Spinal cord (tissue), 10 donors: ENCODE measurements around the gene MIPOL1. TPM values are rescaled to one million over a fixed set of nuclear protein-coding genes. Genes with fewer than 3 reads are reported as not detected.

ENCODE experiments used
- DNase-seq, 6 donors: peaks; one replicate each; pipeline versions ENCODE4 v3.0.0 to v3.0.0-alpha.2; 2013 to 2015; ENCODE audit warnings: low spot score in 6 of 6, low read depth in 4 of 6
- H3K27ac ChIP-seq: one replicate; pipeline ENCODE4 v1.5.1; 2013; ENCODE audit warnings: low read depth, low read length, control low read depth
- H3K27me3 ChIP-seq: one replicate; pipeline ENCODE4 v1.6.1; 2013; ENCODE audit warnings: low read length; ENCODE audit not compliant: control insufficient read depth, insufficient read depth
- H3K36me3 ChIP-seq: one replicate; pipeline ENCODE4 v1.6.1; 2013; ENCODE audit warnings: low read length; ENCODE audit not compliant: control insufficient read depth, insufficient read depth
- H3K4me1 ChIP-seq: one replicate; pipeline ENCODE4 v1.6.1; 2013; ENCODE audit warnings: low read length; ENCODE audit not compliant: control insufficient read depth, insufficient read depth
- H3K4me3 ChIP-seq: one replicate; pipeline ENCODE4 v1.5.1; 2013; ENCODE audit warnings: low read depth, low read length, control low read depth
- H3K9me3 ChIP-seq: one replicate; pipeline ENCODE4 v1.6.1; 2013; ENCODE audit warnings: low read length; ENCODE audit not compliant: control insufficient read depth, insufficient read depth
- WGBS: methylation state at CpG from one replicate; pipeline ENCODE4 v1.1.5; 2013; ENCODE audit warnings: missing lambda C conversion rate; ENCODE audit not compliant: insufficient coverage; 5-methylcytosine and 5-hydroxymethylcytosine counted together
- polyA plus RNA-seq, 2 donors: library from polyadenylated mRNA; unstranded; fragments of 120-200 nt; gene quantifications; one replicate each; pipeline ENCODE4 v1.2.1, GENCODE V29; 2013; ENCODE audit not compliant: insufficient read length in 2 of 2
- total RNA-seq, 2 donors: library from RNA; depleted of rRNA in 1 of 2; stranded (reverse); fragments of 120-200 nt in 1 of 2; fragments of >200 nt in 1 of 2; gene quantifications; one replicate each; pipeline versions ENCODE4 v1.2.3 to v1.2.4, GENCODE V29; 2013 to 2014
- donor health status: healthy.

MIPOL1 gene
- total and polyA plus RNA-seq, 4 donors, result 3.9 to 19.6 (median 11.0) TPM

DNA sequence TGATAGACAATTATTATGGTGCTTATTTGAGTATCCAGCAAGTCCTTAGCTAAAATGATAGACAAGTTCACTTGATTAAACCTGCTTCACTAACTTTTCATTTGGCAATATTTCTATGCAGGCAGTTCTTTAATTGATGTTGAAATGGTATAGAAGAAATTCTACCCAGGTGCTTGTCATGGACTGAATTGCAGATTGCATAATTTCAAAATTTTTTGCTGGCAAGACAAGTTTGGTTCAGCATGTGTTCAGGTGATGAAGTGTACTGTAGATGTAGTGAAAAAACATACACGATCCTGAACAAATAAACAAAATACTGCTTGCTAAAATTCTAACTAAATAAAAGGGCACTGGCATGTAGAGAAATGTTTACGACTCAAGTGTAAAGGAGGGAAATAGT lies 208.4 kb downstream of the MIPOL1 start:
- WGBS, result 50% methylated on average over 1 of the region's 2 CpGs
- DNase-seq, result no peak
- no peak overlapping the region for H3K27ac ChIP-seq
- H3K4me3 ChIP-seq, result no peak overlapping the region
- peaks cover 5% of the 10 kb centered on the region for H3K27me3 ChIP-seq
- H3K36me3 ChIP-seq, result no peaks in the 10 kb centered on the region
- no peaks in the 10 kb centered on the region for H3K4me1 ChIP-seq
- H3K9me3 ChIP-seq, result no peaks in the 10 kb centered on the region

DNA sequence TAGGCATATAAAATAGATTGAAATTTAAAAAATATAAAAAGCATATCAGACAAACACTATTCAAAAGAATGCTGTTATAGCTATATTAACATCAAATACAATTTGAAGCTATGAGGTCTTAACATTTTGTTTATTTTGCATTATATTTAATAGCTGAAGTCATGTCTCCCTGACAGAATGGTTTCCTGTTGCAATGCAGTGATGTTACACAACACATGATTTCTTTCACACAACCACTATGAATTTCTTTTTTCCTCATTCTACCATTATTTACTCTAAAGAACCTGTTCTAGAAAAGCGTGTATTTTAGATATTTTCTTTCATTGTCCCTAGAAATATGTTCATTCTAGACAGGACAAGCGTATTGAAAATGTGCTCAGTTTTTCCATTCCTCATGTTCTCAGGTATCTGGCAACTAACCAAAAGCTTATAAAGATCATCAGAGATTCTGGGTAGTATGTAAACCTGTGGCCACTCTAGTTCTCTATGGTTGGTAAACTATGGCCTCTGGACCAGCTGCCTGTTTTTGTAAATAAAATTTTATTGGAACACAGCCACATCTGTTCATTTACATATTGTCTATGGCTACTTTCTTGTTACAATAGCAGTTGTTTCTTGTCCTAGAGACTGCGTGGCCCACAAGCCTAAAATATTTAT lies 213.5 kb downstream of the MIPOL1 start:
- Histone ChIP-seq H3K27ac (no peak overlapping the region), H3K9me3 (no peaks in the 10 kb centered on the region), H3K4me1 (no peaks in the 10 kb centered on the region), H3K36me3 (no peaks in the 10 kb centered on the region), H3K27me3 (peaks cover 3% of the 10 kb centered on the region), H3K4me3 (no peak overlapping the region)
- WGBS, result no CpG with 5 or more reads among the region's 3 CpGs
- no peak for DNase-seq

DNA sequence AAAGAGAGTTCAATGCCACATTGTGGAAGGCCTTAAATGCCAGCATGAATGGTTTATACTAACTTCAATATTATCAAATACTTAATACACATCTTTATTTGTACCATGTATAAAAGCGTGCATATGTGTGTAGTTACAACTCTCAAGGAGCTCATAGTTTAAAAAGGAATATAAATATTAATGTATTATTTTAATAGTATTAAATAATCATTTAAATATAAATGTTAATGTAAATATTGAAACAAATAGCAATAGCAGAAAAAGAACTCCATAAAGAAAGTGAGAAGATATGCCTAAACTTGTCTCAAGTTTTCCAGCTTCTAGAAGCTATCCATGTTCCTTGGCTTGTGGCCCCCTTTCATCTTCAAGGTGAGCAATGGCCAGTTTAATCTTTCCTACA lies 215.3 kb downstream of the MIPOL1 start:
- H3K36me3 ChIP-seq, result no peaks in the 10 kb centered on the region
- no peaks in the 10 kb centered on the region for H3K27me3 ChIP-seq
- no peak overlapping the region for H3K4me3 ChIP-seq
- no CpG with 5 or more reads among the region's 1 CpG for WGBS
- no peaks in the 10 kb centered on the region for H3K4me1 ChIP-seq
- DNase-seq, result no peak
- no peaks in the 10 kb centered on the region for H3K9me3 ChIP-seq
- no peak overlapping the region for H3K27ac ChIP-seq

DNA sequence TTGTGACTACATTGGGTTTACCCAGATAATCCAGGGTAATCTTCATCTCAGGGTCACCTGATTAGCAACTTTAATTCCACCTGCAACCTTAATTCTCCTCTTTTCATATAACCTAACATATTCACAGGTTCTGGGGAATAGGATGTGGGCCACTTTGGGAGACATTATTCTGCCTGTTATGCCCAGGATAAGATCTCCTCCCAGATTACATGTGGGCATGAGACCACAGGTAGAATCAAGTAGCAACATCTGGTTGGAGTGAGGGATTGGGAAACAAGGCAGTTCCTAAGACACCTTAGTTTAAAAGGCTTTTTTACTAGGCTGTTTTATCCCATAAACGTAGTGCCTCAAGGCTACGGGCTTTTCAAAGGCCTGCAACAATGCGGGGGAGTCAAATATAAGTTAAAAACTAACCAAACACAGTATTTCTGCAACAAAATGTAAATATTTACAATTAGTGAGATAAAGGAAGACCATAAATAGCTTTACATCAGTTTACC lies 215.8 kb downstream of the MIPOL1 start:
- no peaks in the 10 kb centered on the region for H3K36me3 ChIP-seq
- no peak overlapping the region for H3K27ac ChIP-seq
- no peaks in the 10 kb centered on the region for H3K27me3 ChIP-seq
- WGBS, result no CpG with 5 or more reads among the region's 3 CpGs
- H3K9me3 ChIP-seq, result no peaks in the 10 kb centered on the region
- no peak overlapping the region for H3K4me3 ChIP-seq
- no peaks in the 10 kb centered on the region for H3K4me1 ChIP-seq
- no peak for DNase-seq

DNA sequence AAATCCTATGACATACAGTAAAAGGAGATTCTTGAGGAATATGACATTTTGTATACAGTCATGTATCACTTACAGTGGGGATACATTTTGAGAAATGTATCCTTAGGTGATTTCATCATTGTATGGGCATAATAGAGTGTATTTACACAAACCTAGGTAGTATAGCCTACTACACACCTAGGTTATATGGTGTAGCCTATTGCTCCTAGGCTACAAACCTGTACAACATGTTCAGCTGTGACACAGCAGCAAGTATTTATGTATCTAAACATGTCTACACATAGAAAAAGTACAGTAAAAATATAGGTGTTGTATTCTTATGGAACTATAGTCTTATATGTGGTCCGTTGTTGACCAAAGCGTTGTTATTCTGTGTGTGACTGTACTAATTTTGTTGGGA lies 218.5 kb downstream of the MIPOL1 start:
- Histone ChIP-seq H3K4me1 (no peaks in the 10 kb centered on the region), H3K36me3 (no peaks in the 10 kb centered on the region), H3K4me3 (no peak overlapping the region), H3K9me3 (no peaks in the 10 kb centered on the region), H3K27me3 (no peaks in the 10 kb centered on the region), H3K27ac (no peak overlapping the region)
- WGBS, result no CpG with 5 or more reads among the region's 2 CpGs
- DNase-seq, result no peak

DNA sequence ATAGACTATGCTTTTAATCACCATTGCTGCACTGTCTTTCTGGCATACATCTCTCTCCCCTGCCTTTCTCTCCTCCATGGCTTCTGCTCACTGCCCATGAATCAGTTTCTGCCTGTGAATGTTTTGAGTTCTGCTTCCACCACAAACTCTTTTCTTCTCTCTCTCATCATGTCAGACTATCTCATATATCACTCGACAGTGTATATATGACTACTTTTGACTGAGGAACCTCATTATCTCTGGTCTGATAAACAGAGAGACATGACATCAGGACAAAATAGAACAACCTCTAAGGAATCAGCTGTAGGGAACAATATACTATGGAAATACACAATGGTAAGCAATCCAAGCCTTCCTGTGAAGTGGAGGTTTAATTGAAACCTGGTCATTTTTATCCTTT lies 219.4 kb downstream of the MIPOL1 start:
- Histone ChIP-seq H3K27ac (no peak overlapping the region), H3K4me1 (no peaks in the 10 kb centered on the region), H3K4me3 (no peak overlapping the region), H3K9me3 (no peaks in the 10 kb centered on the region), H3K36me3 (no peaks in the 10 kb centered on the region), H3K27me3 (no peaks in the 10 kb centered on the region)
- WGBS, result no CpG with 5 or more reads among the region's 1 CpG
- DNase-seq, result no peak

DNA sequence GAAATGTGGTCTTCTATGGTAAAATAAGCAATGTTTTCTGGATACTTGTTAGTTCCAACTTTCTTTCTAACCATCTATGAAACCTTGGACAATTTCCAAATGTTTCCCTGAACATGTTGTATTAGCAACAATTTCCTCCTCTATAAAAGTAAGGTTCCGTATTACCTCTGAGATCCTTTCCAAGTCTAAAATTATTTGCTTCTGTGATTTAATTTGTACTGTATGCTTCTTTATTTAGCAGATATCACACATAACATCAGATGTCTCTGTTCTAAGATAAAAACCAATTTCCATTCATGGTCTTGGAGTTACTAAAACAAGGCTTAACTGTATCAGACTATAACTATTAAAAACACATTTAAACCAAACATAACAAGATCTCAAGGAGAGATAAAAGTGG lies 220.1 kb downstream of the MIPOL1 start:
- no peaks in the 10 kb centered on the region for H3K36me3 ChIP-seq
- no peaks in the 10 kb centered on the region for H3K9me3 ChIP-seq
- DNase-seq, result no peak
- no peaks in the 10 kb centered on the region for H3K27me3 ChIP-seq
- H3K4me3 ChIP-seq, result no peak overlapping the region
- no peaks in the 10 kb centered on the region for H3K4me1 ChIP-seq
- no peak overlapping the region for H3K27ac ChIP-seq
- WGBS, result no CpG with 5 or more reads among the region's 1 CpG

DNA sequence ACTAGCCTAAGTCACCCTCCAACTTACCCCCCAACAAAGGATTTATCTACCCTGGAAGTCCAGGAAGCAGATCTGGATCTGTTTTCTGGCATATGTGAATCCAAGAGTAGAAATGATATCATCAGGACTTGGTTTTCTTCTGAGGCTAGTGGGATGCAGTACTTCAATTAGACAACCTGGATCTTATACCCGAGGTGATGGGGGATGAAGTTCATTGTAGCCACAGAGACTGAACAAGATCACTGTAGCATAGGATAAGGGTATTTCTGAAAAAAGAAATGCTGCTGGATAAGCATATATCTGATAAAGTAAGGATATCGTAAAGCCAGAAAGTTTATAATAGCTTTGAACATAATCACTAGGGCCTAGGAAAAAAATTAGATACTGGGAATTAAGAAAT lies 222.9 kb downstream of the MIPOL1 start:
- no peaks in the 10 kb centered on the region for H3K9me3 ChIP-seq
- H3K27ac ChIP-seq, result no peak overlapping the region
- 86% methylated on average over 1 of the region's 2 CpGs for WGBS
- no peak for DNase-seq
- no peak overlapping the region for H3K4me3 ChIP-seq
- H3K27me3 ChIP-seq, result no peaks in the 10 kb centered on the region
- H3K36me3 ChIP-seq, result no peaks in the 10 kb centered on the region
- H3K4me1 ChIP-seq, result no peaks in the 10 kb centered on the region

DNA sequence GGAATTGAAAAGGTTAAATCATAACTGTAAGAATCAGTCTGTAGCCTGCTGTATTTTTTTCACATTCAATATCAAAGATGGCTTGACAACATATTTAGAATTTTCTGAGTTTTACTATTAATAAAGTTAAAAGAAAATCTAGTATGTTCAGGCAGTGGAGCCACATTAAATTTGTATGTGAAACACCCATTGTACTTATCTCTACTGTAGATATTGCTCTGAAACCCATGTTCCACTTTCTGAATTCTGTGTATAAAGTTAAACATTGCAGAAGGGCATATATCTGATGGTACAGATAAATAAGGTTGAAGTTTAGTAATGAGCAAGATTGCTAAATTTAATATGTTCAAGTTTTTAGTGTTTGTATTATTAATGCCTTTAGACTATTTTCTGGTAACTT lies 224.6 kb downstream of the MIPOL1 start:
- no peak overlapping the region for H3K27ac ChIP-seq
- H3K27me3 ChIP-seq, result no peaks in the 10 kb centered on the region
- no peak overlapping the region for H3K4me3 ChIP-seq
- DNase-seq, result no peak
- H3K4me1 ChIP-seq, result no peaks in the 10 kb centered on the region
- no peaks in the 10 kb centered on the region for H3K9me3 ChIP-seq
- H3K36me3 ChIP-seq, result no peaks in the 10 kb centered on the region

DNA sequence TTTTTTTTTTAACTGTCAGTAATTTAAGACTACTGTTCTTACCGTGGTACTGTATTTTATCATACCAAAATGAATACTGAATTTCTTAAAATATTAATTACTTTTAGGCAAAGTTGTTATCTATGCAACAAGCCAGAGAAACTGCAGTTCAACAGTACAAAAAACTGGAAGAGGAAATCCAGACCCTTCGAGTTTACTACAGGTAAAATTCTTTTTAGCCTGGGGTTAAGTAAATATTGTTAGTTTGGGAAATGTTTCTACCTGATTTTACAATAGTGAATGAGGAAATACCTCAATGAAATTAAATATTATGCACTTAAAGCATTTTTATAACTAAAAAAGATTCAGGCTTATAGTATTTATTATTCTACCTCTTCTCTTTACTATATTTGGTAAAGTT lies 225.0 kb downstream of the MIPOL1 start:
- no peaks in the 10 kb centered on the region for H3K36me3 ChIP-seq
- no peaks in the 10 kb centered on the region for H3K4me1 ChIP-seq
- no CpG with 5 or more reads among the region's 2 CpGs for WGBS
- no peak overlapping the region for H3K4me3 ChIP-seq
- no peaks in the 10 kb centered on the region for H3K27me3 ChIP-seq
- no peaks in the 10 kb centered on the region for H3K9me3 ChIP-seq
- DNase-seq, result no peak
- H3K27ac ChIP-seq, result no peak overlapping the region
